Smooth muscle cell (in vitro differentiated cells): ENCODE data around the gene ZNF280B. TPM values are rescaled to one million over a fixed set of nuclear protein-coding genes. Genes with fewer than 3 reads are reported as not detected.

Source experiments
- DNase-seq: peaks from one replicate; lab custom pipeline; 2025; ENCODE audit not compliant: unreplicated experiment; lab: John Stamatoyannopoulos, UW
- H2AFZ ChIP-seq: fragments of 200-600 bp; sonication (generic); 2 replicates; pipeline ENCODE4 v1.6.0; 2016; ENCODE audit warnings: antibody characterized with exemption, low read depth, mild to moderate bottlenecking
- H3F3A ChIP-seq: fragments of 200-600 bp; sonication (generic); 2 replicates; pipeline ENCODE4 v1.6.0; 2017; ENCODE audit warnings: antibody characterized with exemption, low read depth
- H3K27ac ChIP-seq: fragments of 200-600 bp; sonication (generic); 2 replicates; pipeline ENCODE4 v1.5.1; 2016; ENCODE audit warnings: low read depth, mild to moderate bottlenecking
- H3K27me3 ChIP-seq: fragments of 200-600 bp; sonication (generic); 2 replicates; pipeline ENCODE4 v1.6.1; 2016; ENCODE audit warnings: low read depth, mild to moderate bottlenecking
- H3K36me3 ChIP-seq: fragments of 200-600 bp; sonication (generic); 2 replicates; pipeline ENCODE4 v1.5.1; 2016; ENCODE audit warnings: low read depth
- H3K4me1 ChIP-seq: fragments of 200-600 bp; sonication (generic); 2 replicates; pipeline ENCODE4 v1.5.1; 2016; ENCODE audit warnings: low read depth
- H3K4me2 ChIP-seq: fragments of 200-600 bp; sonication (generic); 2 replicates; pipeline ENCODE4 v1.6.0; 2016; ENCODE audit warnings: mild to moderate bottlenecking
- H3K4me3 ChIP-seq: fragments of 200-600 bp; sonication (generic); 2 replicates; pipeline ENCODE4 v1.5.1; 2016; ENCODE audit warnings: mild to moderate bottlenecking
- H3K79me2 ChIP-seq: fragments of 200-600 bp; sonication (generic); 2 replicates; pipeline ENCODE4 v1.6.0; 2016; ENCODE audit warnings: low read depth, mild to moderate bottlenecking
- H3K9ac ChIP-seq: fragments of 200-600 bp; sonication (generic); 2 replicates; pipeline ENCODE4 v1.6.0; 2016; ENCODE audit warnings: low read depth
- H3K9me3 ChIP-seq: fragments of 200-600 bp; sonication (generic); replicated peaks from 2 replicates; pipeline ENCODE4 v1.5.1; 2016; ENCODE audit warnings: low read depth
- H4K20me1 ChIP-seq: fragments of 200-600 bp; sonication (generic); 2 replicates; pipeline ENCODE4 v1.6.0; 2016; ENCODE audit warnings: low read depth
- CTCF ChIP-seq: fragments of 200-600 bp; sonication (generic); IDR thresholded peaks from 2 replicates; pipeline ENCODE4 v1.5.1; 2017; ENCODE audit warnings: borderline replicate concordance, mild to moderate bottlenecking, antibody characterized with exemption; ENCODE audit not compliant: insufficient read depth, poor library complexity, severe bottlenecking
- WGBS: methylation state at CpG from one replicate; pipeline ENCODE4 v1.1.7; 2016; ENCODE audit warnings: low lambda C conversion rate; 5-methylcytosine and 5-hydroxymethylcytosine counted together
- polyA plus RNA-seq: library from polyadenylated mRNA; unstranded; fragments of >200 nt; fragmentation: Nextera tagmentation; extraction: Ambion mirVana; gene quantifications from 2 replicates; pipeline ENCODE4 v1.2.1, GENCODE V29; 2016
- total RNA-seq: library from RNA; depleted of rRNA; stranded (reverse); fragments of >200 nt; gene quantifications from 2 replicates; pipeline ENCODE4 v1.2.3, GENCODE V29; 2014

The ZNF280B gene
- total and polyA plus RNA-seq, 2 experiments from 2014 or later, result 3.0 to 3.3 TPM

GRCh38 chr22:22553141-22553540 lies 44.6 kb upstream of the ZNF280B start:
- Histone ChIP-seq H3K79me2 (no peaks in the 10 kb centered on the region), H3K4me2 (no peak overlapping the region), H2AFZ (no peak overlapping the region), H4K20me1 (no peaks in the 10 kb centered on the region), H3K27ac (no peak overlapping the region), H3F3A (no peaks in the 10 kb centered on the region), H3K4me1 (no peaks in the 10 kb centered on the region), H3K36me3 (no peaks in the 10 kb centered on the region), H3K9me3 (no peaks in the 10 kb centered on the region), H3K9ac (no peak overlapping the region), H3K27me3 (peaks cover 32% of the 10 kb centered on the region), H3K4me3 (no peak overlapping the region)
- WGBS, result 76% methylated on average over 1 of the region's 1 CpG
- no peak for TF ChIP-seq CTCF
- no peak for DNase-seq

GRCh38 chr22:22552630-22553029 lies 44.1 kb upstream of the ZNF280B start:
- Histone ChIP-seq H3K9me3 (no peaks in the 10 kb centered on the region), H3K4me2 (no peak overlapping the region), H3K4me3 (no peak overlapping the region), H3K79me2 (no peaks in the 10 kb centered on the region), H2AFZ (no peak overlapping the region), H3F3A (no peaks in the 10 kb centered on the region), H3K27ac (no peak overlapping the region), H3K27me3 (peaks cover 36% of the 10 kb centered on the region), H3K36me3 (no peaks in the 10 kb centered on the region), H3K4me1 (no peaks in the 10 kb centered on the region), H4K20me1 (no peaks in the 10 kb centered on the region), H3K9ac (no peak overlapping the region)
- no peak for DNase-seq
- 32% methylated on average over 4 of the region's 4 CpGs for WGBS
- no peak for TF ChIP-seq CTCF

- Histone ChIP-seq H2AFZ (no peak overlapping the region), H3K9ac (no peak overlapping the region), H3K27me3 (peaks cover 41% of the 10 kb centered on the region), H3K9me3 (no peaks in the 10 kb centered on the region), H3K79me2 (no peaks in the 10 kb centered on the region), H3K4me1 (no peaks in the 10 kb centered on the region), H3K36me3 (no peaks in the 10 kb centered on the region), H3K4me2 (no peak overlapping the region), H3K27ac (no peak overlapping the region), H4K20me1 (no peaks in the 10 kb centered on the region), H3F3A (no peaks in the 10 kb centered on the region), H3K4me3 (no peak overlapping the region)
- 82% methylated on average over 8 of the region's 8 CpGs for WGBS
- no peak for TF ChIP-seq CTCF
- no peak for DNase-seq
These were observed 42.4 kb upstream of the ZNF280B start for GRCh38 chr22:22550789-22551434.

GRCh38 chr22:22548910-22549309 lies 40.4 kb upstream of the ZNF280B start:
- no peak for TF ChIP-seq CTCF
- no peaks in the 10 kb centered on the region for H3K79me2 ChIP-seq
- H3F3A ChIP-seq, result no peaks in the 10 kb centered on the region
- H2AFZ ChIP-seq, result no peak overlapping the region
- no peaks in the 10 kb centered on the region for H4K20me1 ChIP-seq
- H3K9me3 ChIP-seq, result no peaks in the 10 kb centered on the region
- peaks cover 41% of the 10 kb centered on the region for H3K27me3 ChIP-seq
- 62% methylated on average over 1 of the region's 1 CpG for WGBS
- H3K36me3 ChIP-seq, result no peaks in the 10 kb centered on the region
- H3K4me2 ChIP-seq, result no peak overlapping the region
- DNase-seq, result no peak
- H3K27ac ChIP-seq, result no peak overlapping the region
- H3K4me3 ChIP-seq, result no peak overlapping the region
- H3K4me1 ChIP-seq, result no peaks in the 10 kb centered on the region
- H3K9ac ChIP-seq, result no peak overlapping the region
